Choroid plexus epithelial cell (primary cell): ENCODE results near the gene PHF2.

ENCODE experiments used
- DNase-seq: peaks from one replicate; pipeline ENCODE4 v3.0.0-alpha.2; 2010; ENCODE audit warnings: low read depth
- H3K4me3 ChIP-seq: 2 replicates; pipeline ENCODE4 v1.5.1; 2011; ENCODE audit warnings: low read depth, mild to moderate bottlenecking, control low read depth, low read length, moderate library complexity
- CTCF ChIP-seq: conservative IDR thresholded peaks from 2 replicates; pipeline ENCODE4 v1.5.1; 2011; ENCODE audit warnings: low read depth, mild to moderate bottlenecking, control low read depth, inconsistent platforms, low read length, moderate library complexity

PHF2 gene

GRCh38 chr9:93644397-93645088 lies 68.2 kb downstream of the PHF2 start:
- no peak for TF ChIP-seq CTCF
- no peak overlapping the region for H3K4me3 ChIP-seq
- no peak for DNase-seq

- no peak for TF ChIP-seq CTCF
- no peak for DNase-seq
- no peak overlapping the region for H3K4me3 ChIP-seq
These were observed 68.9 kb downstream of the PHF2 start for GRCh38 chr9:93645149-93645889.

- DNase-seq = no peak
- no peak for TF ChIP-seq CTCF
- no peak overlapping the region for H3K4me3 ChIP-seq
These were observed 69.7 kb downstream of the PHF2 start for GRCh38 chr9:93645921-93646639.

GRCh38 chr9:93646640-93647178 lies 70.3 kb downstream of the PHF2 start:
- TF ChIP-seq CTCF = no peak
- DNase-seq = no peak

GRCh38 chr9:93648181-93648580 lies 71.8 kb downstream of the PHF2 start:
- no peak for TF ChIP-seq CTCF
- no peak overlapping the region for H3K4me3 ChIP-seq
- no peak for DNase-seq

More at GRCh38 chr9:93646640-93647178, 70.3 kb downstream of the PHF2 start:
- no peak overlapping the region for H3K4me3 ChIP-seq

- no peak overlapping the region for H3K4me3 ChIP-seq
- DNase-seq = no peak
- TF ChIP-seq CTCF = no peak
These were observed 72.5 kb downstream of the PHF2 start for GRCh38 chr9:93648836-93649235.
